Peyer's patch (tissue), 4 donors: ENCODE data around the gene SIMC1. TPM values are rescaled to one million over a fixed set of nuclear protein-coding genes. Genes with fewer than 3 reads are reported as not detected.

ENCODE experiments used
- DNase-seq, 3 donors: peaks; one replicate each; pipeline ENCODE4 v3.0.0-alpha.2; 2017 to 2019
- H3K27ac ChIP-seq, 4 donors: fragments of 200-600 bp; sonication (generic); one replicate each; pipeline ENCODE4 v1.5.1; 2016 to 2019
- H3K27me3 ChIP-seq, 2 donors: fragments of 200-600 bp; sonication (generic); one replicate each; pipeline ENCODE4 v1.5.1; 2019
- H3K36me3 ChIP-seq, 3 donors: fragments of 200-600 bp; sonication (generic); one replicate each; pipeline ENCODE4 v1.5.1; 2016 to 2019
- H3K4me1 ChIP-seq, 4 donors: fragments of 200-600 bp; sonication (generic); one replicate each; pipeline ENCODE4 v1.5.1; 2016 to 2019
- H3K4me3 ChIP-seq, 4 donors: fragments of 200-600 bp; sonication (generic); 1 replicate in 3 of 4; 2 replicates in 1 of 4; pipeline ENCODE4 v1.5.1; 2016 to 2019; ENCODE audit warnings: mild to moderate bottlenecking in 1 of 4
- H3K9me3 ChIP-seq, 4 donors: fragments of 200-600 bp; sonication (generic); one replicate each; pipeline ENCODE4 v1.5.1; 2016 to 2019; ENCODE audit warnings: mild to moderate bottlenecking in 1 of 4
- POLR2A ChIP-seq, 2 donors: fragments of 450-650 bp; IDR thresholded peaks; one replicate each; pipeline ENCODE4 v1.5.1; 2017; ENCODE audit warnings: antibody characterized with exemption in 2 of 2, mild to moderate bottlenecking in 2 of 2, moderate library complexity in 2 of 2
- total RNA-seq, 4 donors: library from RNA; depleted of rRNA; stranded (reverse); fragments of >200 nt; gene quantifications; one replicate each; pipeline ENCODE4 v1.1.0, GENCODE V29; 2016
- TF ChIP-seq, protein P1 (sequence below), 6 experiments: fragments of 450-650 bp in 4 of 6; fragments of 200-600 bp in 2 of 6; sonication (generic) in 1 of 6; IDR thresholded peaks; one replicate each; pipeline ENCODE4 v1.5.1; 2017 to 2019; ENCODE audit warnings: antibody characterized with exemption in 6 of 6, mild to moderate bottlenecking in 3 of 6, moderate library complexity in 1 of 6

Gene SIMC1
- total RNA-seq, 4 donors from 2014 or later = 28.0 to 84.2 (median 41.2) TPM

DNA sequence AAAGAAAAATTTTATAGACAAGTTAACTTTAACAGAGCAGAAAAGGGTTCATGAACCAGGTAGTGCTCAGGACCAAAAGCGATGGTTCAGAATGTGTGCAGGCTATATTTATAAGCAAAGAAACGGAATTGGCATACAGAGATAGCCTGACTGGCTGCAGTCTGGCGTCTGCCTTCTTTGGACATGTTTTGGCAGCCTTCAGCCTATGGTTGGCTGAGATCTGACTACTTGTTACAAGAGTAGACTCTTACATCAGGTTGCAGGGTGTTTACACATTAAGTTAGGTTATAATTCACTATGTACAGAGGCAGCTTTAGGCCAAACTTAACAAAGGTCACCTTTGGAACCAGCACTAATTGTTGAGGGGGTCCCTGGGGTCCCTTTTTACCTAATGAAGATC is 143.2 kb downstream of the SIMC1 start:
- no peak for DNase-seq
- no peaks in the 10 kb centered on the region for H3K9me3 ChIP-seq
- no peak overlapping the region for H3K4me3 ChIP-seq
- H3K36me3 ChIP-seq = peaks cover 0 to 45% (median 0%) of the 10 kb centered on the region in 3 donors
- TF ChIP-seq, protein P1, sequence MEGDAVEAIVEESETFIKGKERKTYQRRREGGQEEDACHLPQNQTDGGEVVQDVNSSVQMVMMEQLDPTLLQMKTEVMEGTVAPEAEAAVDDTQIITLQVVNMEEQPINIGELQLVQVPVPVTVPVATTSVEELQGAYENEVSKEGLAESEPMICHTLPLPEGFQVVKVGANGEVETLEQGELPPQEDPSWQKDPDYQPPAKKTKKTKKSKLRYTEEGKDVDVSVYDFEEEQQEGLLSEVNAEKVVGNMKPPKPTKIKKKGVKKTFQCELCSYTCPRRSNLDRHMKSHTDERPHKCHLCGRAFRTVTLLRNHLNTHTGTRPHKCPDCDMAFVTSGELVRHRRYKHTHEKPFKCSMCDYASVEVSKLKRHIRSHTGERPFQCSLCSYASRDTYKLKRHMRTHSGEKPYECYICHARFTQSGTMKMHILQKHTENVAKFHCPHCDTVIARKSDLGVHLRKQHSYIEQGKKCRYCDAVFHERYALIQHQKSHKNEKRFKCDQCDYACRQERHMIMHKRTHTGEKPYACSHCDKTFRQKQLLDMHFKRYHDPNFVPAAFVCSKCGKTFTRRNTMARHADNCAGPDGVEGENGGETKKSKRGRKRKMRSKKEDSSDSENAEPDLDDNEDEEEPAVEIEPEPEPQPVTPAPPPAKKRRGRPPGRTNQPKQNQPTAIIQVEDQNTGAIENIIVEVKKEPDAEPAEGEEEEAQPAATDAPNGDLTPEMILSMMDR (IDR thresholded peaks at IDR 0.05) = no peak
- TF ChIP-seq POLR2A (IDR thresholded peaks at IDR 0.05) = no peak
- no peaks in the 10 kb centered on the region for H3K27me3 ChIP-seq
- peaks cover 0 to 2% (median 0%) of the 10 kb centered on the region in 4 donors for H3K4me1 ChIP-seq
- peak overlapping the region in 1 of 4 donors; percentile 6 for H3K27ac ChIP-seq

DNA sequence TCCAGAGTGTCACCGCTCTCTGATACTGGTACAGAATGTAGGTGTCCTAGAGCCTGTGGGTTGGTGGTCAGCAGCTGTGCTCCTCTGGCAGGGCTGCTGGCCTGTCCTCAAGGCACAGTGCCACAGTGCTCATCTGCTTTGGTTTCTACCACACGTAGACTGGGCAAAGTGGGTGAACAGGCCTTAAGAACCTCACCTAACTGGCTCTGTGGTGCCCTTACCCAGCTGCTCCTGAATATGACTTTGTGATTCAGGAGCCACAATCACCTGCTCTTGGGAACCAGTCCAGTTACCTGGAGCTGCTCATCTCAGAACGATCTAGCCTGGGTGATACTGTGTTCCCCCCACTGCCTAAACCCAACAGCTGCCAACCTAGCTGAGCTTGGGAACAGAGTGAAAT is 143.8 kb downstream of the SIMC1 start:
- no peaks in the 10 kb centered on the region for H3K27me3 ChIP-seq
- peak overlapping the region in 1 of 4 donors; percentile 6 for H3K27ac ChIP-seq
- H3K4me1 ChIP-seq = peaks cover 0 to 8% (median under 1%) of the 10 kb centered on the region in 4 donors
- DNase-seq = no peak
- TF ChIP-seq, protein P1 (IDR thresholded peaks at IDR 0.05) = no peak
- no peak for TF ChIP-seq POLR2A (IDR thresholded peaks at IDR 0.05)
- peaks cover 0 to 45% (median 0%) of the 10 kb centered on the region in 3 donors for H3K36me3 ChIP-seq
- H3K9me3 ChIP-seq = no peaks in the 10 kb centered on the region
- H3K4me3 ChIP-seq = no peak overlapping the region

DNA sequence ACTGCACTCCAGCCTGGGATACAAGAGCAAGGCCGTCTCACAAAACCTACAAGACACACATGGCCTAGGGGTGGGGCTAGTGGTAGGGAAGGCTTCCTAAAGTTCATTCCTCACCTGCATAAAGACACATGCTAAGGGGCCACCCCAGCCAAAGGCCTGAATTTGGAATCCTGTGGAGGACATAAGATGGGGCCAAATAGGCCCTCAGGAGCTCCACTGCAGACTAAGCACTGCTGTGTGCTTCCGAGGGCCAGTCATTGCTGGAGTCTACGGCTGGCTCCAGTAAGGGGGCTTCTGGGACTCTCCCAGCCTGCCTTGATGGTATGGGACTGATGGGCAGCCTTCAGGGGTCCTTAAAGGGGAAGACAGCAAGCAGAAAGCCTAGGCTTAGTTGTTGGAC is 144.5 kb downstream of the SIMC1 start:
- peak in 1 of 3 donors; percentile 7 for DNase-seq
- H3K27ac ChIP-seq = no peak overlapping the region
- H3K4me1 ChIP-seq = peaks cover 0 to 15% (median 4%) of the 10 kb centered on the region in 4 donors
- no peaks in the 10 kb centered on the region for H3K9me3 ChIP-seq
- H3K27me3 ChIP-seq = no peaks in the 10 kb centered on the region
- H3K36me3 ChIP-seq = peaks cover 0 to 45% (median 0%) of the 10 kb centered on the region in 3 donors
- no peak overlapping the region for H3K4me3 ChIP-seq
- TF ChIP-seq, protein P1 (IDR thresholded peaks at IDR 0.05) = no peak
- no peak for TF ChIP-seq POLR2A (IDR thresholded peaks at IDR 0.05)

DNA sequence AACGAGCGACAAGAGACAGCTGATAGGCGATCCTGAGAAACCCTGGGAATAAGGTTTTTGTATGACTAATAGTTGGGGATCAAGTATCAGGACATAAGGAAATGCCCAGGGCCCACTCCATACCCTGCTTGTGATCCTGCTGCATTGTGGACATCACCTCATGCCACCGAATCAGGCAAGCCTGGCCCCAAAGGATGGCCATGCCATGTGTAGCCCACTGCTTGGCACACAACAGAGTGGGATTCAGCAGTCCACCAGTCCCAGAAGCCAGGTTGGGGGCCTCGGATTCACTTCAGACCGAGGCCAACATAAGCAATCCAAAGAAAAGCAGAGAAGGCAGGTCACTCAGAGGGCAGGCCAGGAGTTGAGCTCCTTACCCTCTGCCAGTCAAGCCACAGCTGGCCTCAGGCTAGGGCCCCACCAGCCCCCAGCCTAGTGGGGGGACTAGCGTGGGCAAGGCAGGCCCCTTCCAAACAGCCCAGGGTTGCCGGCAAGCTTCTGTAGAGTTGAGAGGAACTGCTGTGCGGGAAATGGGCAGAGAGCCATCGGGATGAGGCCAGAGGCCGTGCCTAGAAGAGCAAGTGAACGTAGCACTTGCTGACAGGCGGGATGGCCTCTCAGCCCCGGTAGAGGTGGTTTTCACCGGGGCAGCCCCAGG is 145.2 kb downstream of the SIMC1 start:
- H3K36me3 ChIP-seq = peaks cover 0 to 45% (median 0%) of the 10 kb centered on the region in 3 donors
- H3K9me3 ChIP-seq = no peaks in the 10 kb centered on the region
- H3K27ac ChIP-seq = no peak overlapping the region
- TF ChIP-seq, protein P1 (IDR thresholded peaks at IDR 0.05) = no peak
- no peak for TF ChIP-seq POLR2A (IDR thresholded peaks at IDR 0.05)
- DNase-seq = peak in 1 of 3 donors; percentile 18
- no peak overlapping the region for H3K4me3 ChIP-seq
- no peaks in the 10 kb centered on the region for H3K27me3 ChIP-seq
- H3K4me1 ChIP-seq = peaks cover 0 to 16% (median 4%) of the 10 kb centered on the region in 4 donors

DNA sequence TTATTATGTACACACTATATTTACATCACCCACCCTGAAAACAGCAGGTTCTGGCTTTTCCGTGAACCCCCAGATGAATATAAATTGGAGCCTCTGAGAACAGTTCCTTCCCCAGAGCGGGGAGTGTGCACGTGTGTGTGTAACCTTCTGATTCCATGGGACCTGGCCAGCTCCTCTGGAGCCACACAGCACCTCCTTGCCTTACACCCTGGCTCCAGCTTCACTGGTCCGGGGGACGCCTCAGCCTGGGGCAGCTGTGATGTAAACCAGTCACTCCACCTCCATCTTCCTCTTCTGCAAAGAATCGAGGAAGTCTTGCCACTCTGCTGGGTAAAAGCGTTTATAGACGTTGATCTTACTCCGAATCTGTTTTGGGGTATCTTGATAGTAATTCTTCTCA is 145.7 kb downstream of the SIMC1 start:
- Histone ChIP-seq H3K4me3 (no peak overlapping the region), H3K36me3 (peaks cover 0 to 45% (median 0%) of the 10 kb centered on the region in 3 donors), H3K27me3 (no peaks in the 10 kb centered on the region), H3K4me1 (peaks cover 0 to 16% (median 4%) of the 10 kb centered on the region in 4 donors), H3K9me3 (no peaks in the 10 kb centered on the region), H3K27ac (no peak overlapping the region)
- DNase-seq = peak in 1 of 3 donors; percentile 16
- TF ChIP-seq, protein P1 (IDR thresholded peaks at IDR 0.05) = no peak
- TF ChIP-seq POLR2A (IDR thresholded peaks at IDR 0.05) = no peak
